ENCODE measurements around the gene SLC38A8. TPM values are rescaled to one million over a fixed set of nuclear protein-coding genes. Genes with fewer than 3 reads are reported as not detected.
A peak's percentile ranks its signal among the peaks of the same experiment; 100 is the strongest.

The SLC38A8 gene
- not detected in 2 replicates for total RNA-seq (2014; rRNA removed; shearing (Covaris generic))

DNA sequence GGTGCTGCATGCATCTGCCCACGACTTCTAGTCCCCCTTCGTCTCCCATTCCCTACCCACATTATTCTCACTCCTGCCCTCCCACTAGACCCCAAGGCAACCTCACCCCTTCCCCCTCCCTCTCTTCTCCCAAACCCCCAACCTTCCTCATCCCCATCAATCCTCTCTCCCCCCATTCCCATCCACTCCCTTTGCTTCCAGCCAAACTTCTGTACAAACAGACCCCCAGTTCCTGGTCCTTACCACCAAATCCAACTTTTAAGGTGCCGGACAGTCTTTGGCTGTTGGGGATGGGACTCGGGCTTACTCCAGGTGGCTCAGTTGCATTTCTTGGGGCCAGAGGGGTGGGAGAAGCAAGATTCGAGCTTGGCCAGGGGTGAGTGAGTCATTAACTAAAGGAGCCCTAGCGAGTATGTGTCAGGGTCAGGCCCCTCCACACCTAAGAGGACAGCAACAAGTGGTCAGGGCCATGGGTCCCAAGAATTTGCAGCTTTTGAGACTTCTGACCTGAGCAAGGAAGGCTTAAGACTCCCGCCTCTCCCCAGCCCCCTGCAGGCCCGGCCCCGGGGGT lies at the start of gene SLC38A8:
Gene SLC38A8, minus strand, starts transcription at position 488 of the 571 bp plus-strand sequence. CDS start 638 bp downstream, outside the sequence.
- no peak for DNase-seq

DNA sequence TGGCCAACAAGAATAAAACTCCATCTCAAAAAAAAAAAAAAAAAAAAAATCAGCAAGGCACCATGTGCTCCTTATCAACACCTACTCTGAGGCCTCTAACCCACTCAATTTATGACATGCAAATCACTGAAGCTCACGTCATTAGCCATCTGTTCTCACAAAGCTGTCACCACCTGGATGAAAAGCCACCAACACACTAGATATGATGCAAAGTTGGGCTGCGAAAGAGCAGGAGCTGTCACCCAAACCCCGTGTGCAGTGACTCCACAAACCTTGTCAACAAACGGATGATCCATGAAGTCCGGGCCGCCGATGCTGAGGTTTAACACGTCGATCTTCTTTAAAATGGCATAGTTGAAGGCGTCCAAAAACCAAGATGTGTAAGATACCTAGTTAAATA lies 48.9 kb upstream of the SLC38A8 start:
- DNase-seq = no peak
- no peak overlapping the region for H3K4me3 ChIP-seq (ENCODE audit: insufficient read depth, low read depth, low read length)
- peaks cover 36% of the 10 kb centered on the region for H3K36me3 ChIP-seq (replicated peaks; ENCODE audit: control insufficient read depth, insufficient read depth, low read length)
- no peaks in the 10 kb centered on the region for H3K27me3 ChIP-seq (ENCODE audit: control insufficient read depth, insufficient read depth, low read length)

More for the DNA sequence above, at the start of gene SLC38A8:
- no peak within 1 kb of the TSS for H3K4me3 ChIP-seq (ENCODE audit: insufficient read depth, low read depth, low read length)
- no peaks in the 10 kb centered on the region for H3K27me3 ChIP-seq (ENCODE audit: control insufficient read depth, insufficient read depth, low read length)
- no peaks in the 10 kb centered on the region for H3K36me3 ChIP-seq (replicated peaks; ENCODE audit: control insufficient read depth, insufficient read depth, low read length)

DNA sequence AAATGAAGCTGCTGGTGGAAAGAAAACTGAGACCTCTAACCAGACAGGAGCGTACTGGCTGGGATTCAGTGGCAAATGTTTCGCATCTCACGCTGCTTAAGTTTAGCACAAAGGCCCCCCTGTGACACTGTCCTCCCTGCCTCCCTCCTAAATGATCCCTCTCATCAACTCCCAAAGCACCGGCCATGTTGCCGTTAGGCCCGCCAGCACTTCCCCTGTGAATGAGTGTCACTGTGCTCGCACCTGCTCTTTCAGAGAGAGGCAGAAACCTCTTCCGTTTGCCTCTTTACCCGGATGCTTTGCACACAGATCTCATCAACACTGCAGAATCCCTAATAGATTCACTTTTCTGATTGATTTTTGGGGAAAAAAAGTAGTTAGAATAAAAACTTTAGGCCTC lies 47.6 kb upstream of the SLC38A8 start:
- no peaks in the 10 kb centered on the region for H3K27me3 ChIP-seq (ENCODE audit: control insufficient read depth, insufficient read depth, low read length)
- no peak for DNase-seq
- no peak overlapping the region for H3K4me3 ChIP-seq (ENCODE audit: insufficient read depth, low read depth, low read length)
- peaks cover 34% of the 10 kb centered on the region for H3K36me3 ChIP-seq (replicated peaks; ENCODE audit: control insufficient read depth, insufficient read depth, low read length)

DNA sequence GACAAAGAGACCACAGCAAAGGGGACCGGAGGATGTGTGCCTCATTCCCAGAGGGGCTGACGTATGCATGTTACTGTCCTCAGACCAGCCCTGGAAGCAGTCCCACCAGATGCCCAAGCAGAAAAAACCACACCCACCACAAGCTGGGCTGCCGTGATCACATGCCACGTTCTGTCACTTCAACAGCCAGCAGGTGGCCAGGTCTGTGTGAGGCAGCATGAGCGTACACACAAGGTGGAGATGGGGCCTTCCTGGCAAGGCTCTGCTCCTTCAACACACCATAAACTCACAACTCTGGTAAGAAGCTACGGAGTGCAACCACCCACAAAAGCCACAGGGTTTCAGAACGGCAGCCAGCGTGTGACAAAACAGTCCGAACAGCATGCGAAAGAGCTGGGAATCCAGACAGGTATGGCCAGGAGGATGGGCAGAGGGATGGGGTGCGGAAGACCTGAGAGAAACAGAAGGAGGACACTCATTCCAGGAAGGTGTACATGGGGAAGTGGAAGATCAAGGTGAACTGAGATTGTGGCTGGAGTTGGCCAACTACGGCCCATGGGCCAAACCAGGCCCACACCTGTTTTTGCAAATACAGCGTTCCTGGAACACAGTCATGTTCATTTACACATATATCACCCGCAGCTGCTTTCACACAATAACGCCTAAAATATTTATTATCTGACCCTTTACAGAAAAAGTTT lies 46.2 kb upstream of the SLC38A8 start:
- H3K36me3 ChIP-seq (replicated peaks; ENCODE audit: control insufficient read depth, insufficient read depth, low read length) = peaks cover 36% of the 10 kb centered on the region
- no peaks in the 10 kb centered on the region for H3K27me3 ChIP-seq (ENCODE audit: control insufficient read depth, insufficient read depth, low read length)
- H3K4me3 ChIP-seq (ENCODE audit: insufficient read depth, low read depth, low read length) = no peak overlapping the region
- no peak for DNase-seq

DNA sequence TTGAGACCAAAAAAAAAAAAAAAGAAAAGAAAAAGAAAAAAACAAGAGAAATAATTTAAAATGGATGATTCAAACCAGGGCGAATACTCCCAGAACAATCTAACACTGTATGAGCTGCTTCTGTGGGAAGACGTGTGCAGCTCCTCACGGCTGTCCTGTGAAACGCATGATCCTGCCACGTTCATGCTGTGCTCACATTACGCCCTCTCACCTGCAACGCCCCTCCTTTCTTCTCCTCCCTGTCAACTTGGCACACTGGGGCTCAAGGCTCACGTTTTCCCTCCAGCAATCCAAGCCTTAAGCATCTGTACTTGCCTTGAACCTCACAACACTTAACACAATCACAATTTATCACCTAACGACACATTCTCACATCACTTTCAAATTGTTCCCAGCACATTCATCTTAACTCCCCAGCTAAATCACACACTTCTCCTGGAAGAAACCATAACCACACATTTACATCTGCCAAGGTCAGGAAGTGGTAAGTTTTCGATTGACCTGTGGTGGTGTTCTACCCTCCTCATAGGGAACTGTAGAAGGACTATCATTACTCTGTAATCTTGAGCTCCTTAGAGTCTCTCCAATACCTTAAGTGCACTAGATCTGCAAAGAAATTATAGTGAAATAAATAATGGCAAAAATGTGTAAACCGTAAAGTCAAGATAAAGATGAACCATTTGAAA lies 45.0 kb upstream of the SLC38A8 start:
- H3K27me3 ChIP-seq (ENCODE audit: control insufficient read depth, insufficient read depth, low read length) = no peaks in the 10 kb centered on the region
- no peak for DNase-seq
- H3K4me3 ChIP-seq (ENCODE audit: insufficient read depth, low read depth, low read length) = no peak overlapping the region
- peaks cover 26% of the 10 kb centered on the region for H3K36me3 ChIP-seq (replicated peaks; ENCODE audit: control insufficient read depth, insufficient read depth, low read length)

DNA sequence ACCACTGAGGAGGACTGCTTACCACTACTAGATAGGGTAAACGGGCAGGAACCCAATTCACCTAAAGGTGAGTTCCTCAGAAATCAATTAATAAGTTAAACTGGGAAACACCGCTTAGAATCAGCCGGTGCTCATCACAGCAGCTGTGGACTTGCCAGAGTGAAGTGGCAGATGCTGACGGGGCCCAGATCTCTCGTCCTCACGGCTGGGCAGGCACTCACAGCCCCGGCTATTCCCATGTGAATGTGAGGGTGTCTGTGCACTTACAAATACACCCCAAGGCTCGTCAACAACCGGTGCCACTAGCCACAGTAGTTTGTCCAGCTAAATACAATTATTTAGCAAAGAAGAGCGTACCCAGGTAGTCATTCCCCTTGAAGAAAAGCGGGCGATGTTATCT lies 44.4 kb upstream of the SLC38A8 start:
- peaks cover 23% of the 10 kb centered on the region for H3K36me3 ChIP-seq (replicated peaks; ENCODE audit: control insufficient read depth, insufficient read depth, low read length)

DNA sequence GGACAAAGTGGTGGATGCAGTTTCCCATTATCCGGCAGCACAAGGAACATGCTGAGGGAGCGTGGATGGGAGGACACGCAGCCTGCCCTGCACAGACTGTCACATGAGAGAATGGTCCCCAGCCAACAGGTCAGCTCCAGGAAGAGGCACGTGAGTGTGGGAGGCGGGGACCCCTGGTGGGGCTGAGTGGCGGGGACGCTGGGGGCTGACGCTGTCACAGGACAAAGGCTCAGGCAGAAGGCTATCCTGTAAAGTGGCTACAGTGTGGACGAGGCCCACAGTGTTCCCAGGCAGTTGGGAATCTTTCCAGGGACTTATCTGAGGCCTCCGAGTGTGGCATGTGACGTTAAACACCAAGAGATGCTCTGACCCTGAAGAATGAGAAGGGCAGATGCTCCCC lies 43.7 kb upstream of the SLC38A8 start:
- no peak for DNase-seq
- Histone ChIP-seq H3K27me3 (ENCODE audit: control insufficient read depth, insufficient read depth, low read length) (no peaks in the 10 kb centered on the region), H3K36me3 (replicated peaks; ENCODE audit: control insufficient read depth, insufficient read depth, low read length) (peaks cover 25% of the 10 kb centered on the region), H3K4me3 (ENCODE audit: insufficient read depth, low read depth, low read length) (no peak overlapping the region)

More for the DNA sequence above, 44.4 kb upstream of the SLC38A8 start:
- Histone ChIP-seq H3K27me3 (ENCODE audit: control insufficient read depth, insufficient read depth, low read length) (no peaks in the 10 kb centered on the region), H3K4me3 (ENCODE audit: insufficient read depth, low read depth, low read length) (no peak overlapping the region)
- no peak for DNase-seq

DNA sequence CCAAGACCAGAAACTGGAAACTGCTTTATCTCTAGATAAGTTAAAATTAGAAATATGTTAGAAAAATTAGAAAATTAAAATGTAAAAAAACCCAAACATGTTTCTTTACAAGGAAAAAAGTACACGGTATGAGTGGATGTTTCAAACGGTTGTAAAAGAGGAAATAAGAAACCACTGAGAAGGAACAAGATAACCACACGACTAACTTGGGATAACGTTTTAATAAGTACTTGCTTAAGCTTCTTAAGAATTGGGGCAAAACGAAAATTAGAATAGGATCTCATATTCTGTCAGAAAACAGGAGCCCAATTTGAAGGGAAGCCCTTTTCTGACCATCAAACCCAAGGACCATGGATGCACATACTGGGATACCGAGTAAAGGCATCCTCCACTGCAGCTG lies 43.2 kb upstream of the SLC38A8 start:
- H3K27me3 ChIP-seq (ENCODE audit: control insufficient read depth, insufficient read depth, low read length) = no peaks in the 10 kb centered on the region
- H3K36me3 ChIP-seq (replicated peaks; ENCODE audit: control insufficient read depth, insufficient read depth, low read length) = peaks cover 26% of the 10 kb centered on the region
- no peak overlapping the region for H3K4me3 ChIP-seq (ENCODE audit: insufficient read depth, low read depth, low read length)
- no peak for DNase-seq

DNA sequence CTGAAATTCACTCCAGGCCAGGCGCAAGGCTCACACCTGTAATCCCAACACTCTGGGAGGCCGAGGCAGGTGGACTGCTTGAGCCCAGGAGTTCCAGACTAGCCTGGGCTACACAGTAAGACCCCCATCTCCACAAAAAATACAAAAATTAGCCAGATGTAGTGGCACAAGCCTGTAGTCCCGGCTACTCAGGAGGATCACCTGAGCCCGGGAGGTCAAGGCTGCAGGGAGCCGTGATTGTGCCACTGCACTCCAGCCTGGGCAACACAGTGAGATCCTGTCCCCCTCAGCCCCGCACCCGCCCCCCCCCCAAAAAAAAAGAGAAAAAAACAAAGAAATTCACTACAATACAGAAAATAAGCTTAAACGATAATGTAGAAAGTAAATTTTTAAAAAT lies 42.7 kb upstream of the SLC38A8 start:
- no peak for DNase-seq
- Histone ChIP-seq H3K27me3 (ENCODE audit: control insufficient read depth, insufficient read depth, low read length) (no peaks in the 10 kb centered on the region), H3K36me3 (replicated peaks; ENCODE audit: control insufficient read depth, insufficient read depth, low read length) (peaks cover 29% of the 10 kb centered on the region), H3K4me3 (ENCODE audit: insufficient read depth, low read depth, low read length) (no peak overlapping the region)

DNA sequence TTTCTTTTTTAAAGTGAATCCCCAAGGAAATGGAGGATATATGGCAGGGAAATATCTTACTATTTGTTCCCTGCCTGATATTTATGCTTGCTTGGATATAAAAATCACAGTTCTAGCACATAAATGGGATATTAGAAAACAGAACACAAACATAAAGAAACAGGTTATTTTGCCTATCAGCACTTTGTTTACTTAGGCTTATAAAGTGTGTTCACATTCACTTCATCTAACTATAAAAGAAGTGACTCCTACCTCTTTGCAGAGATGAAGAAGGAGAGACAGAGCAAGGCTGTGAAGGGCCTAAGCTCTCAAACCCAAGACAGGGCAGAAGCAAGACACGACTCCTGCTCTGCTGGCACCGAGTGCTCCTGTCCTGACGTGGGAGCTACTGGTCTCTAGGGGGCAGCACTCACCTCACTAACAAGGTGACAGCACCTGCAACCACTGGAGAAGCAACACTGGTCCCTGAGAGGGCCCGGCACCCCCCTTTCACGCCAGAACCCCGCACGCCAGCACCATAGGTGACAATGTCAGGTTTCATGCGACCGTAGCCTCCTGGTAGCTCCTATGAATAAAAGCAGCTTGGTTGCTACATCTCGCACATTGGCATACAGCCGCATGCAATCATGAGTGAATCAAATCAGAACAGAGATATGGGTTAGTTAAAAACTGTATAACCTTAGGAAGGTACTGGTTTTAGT lies 42.1 kb upstream of the SLC38A8 start:
- H3K4me3 ChIP-seq (ENCODE audit: insufficient read depth, low read depth, low read length) = no peak overlapping the region
- no peaks in the 10 kb centered on the region for H3K27me3 ChIP-seq (ENCODE audit: control insufficient read depth, insufficient read depth, low read length)
- peaks cover 27% of the 10 kb centered on the region for H3K36me3 ChIP-seq (replicated peaks; ENCODE audit: control insufficient read depth, insufficient read depth, low read length)
- DNase-seq = peak; percentile 92

DNA sequence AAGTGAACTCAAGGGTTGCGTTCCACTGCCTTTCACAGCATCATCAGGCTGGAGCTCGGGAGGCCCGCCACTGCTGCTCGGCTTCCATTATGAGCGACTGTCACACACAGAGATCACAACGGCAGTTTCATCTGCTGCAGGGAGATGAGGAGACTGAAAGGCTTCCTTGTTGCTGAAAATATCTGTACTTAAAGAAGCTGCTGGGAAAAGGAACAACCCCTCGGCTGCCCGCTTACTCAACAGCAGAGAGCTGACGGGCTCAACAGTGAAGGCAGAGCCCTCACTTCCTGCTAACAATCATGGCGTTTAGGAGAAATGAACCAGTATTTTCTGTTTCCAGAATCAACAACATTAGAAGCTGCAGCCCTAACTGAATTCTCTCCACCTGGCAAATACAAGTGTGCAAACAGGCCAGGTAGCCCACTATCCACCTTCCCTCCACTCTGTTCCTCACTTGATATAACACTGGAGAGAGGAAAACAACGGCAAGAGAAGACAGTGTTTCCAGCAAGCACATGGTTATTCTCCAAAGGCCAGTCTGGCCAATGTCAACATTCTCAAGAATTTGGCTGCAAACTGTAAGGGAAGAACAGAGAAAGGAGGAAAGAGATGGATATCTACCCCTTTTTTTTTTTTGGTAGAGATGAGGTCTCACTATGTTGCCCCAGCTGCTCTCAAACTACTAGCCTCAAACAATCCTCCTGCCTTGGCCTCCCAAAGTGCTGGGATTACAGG lies 40.4 kb upstream of the SLC38A8 start:
- DNase-seq = no peak
- peaks cover 20% of the 10 kb centered on the region for H3K36me3 ChIP-seq (replicated peaks; ENCODE audit: control insufficient read depth, insufficient read depth, low read length)

DNA sequence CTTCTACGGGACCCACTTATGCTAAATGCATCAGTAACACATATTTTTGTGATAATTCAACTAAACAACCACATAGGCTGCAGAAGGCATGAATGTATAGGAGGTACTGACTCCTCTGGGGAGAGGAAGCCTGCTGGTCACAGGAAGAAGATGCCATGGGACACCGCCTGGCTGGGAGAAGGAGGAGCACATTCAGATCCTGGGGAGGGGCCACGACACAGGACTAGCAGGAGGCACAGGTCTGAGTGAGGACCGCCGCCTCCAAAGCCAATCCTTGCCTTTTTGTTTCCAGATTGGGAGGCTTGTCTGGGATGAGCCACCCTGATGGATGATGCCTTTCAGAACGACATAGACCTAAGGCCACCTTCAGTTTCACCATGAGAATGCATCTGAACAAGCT lies 39.5 kb upstream of the SLC38A8 start:
- Histone ChIP-seq H3K27me3 (ENCODE audit: control insufficient read depth, insufficient read depth, low read length) (no peaks in the 10 kb centered on the region), H3K4me3 (ENCODE audit: insufficient read depth, low read depth, low read length) (no peak overlapping the region), H3K36me3 (replicated peaks; ENCODE audit: control insufficient read depth, insufficient read depth, low read length) (peaks cover 16% of the 10 kb centered on the region)
- DNase-seq = peak; percentile 54

More for the DNA sequence above, 40.4 kb upstream of the SLC38A8 start:
- Histone ChIP-seq H3K4me3 (ENCODE audit: insufficient read depth, low read depth, low read length) (no peak overlapping the region), H3K27me3 (ENCODE audit: control insufficient read depth, insufficient read depth, low read length) (no peaks in the 10 kb centered on the region)

DNA sequence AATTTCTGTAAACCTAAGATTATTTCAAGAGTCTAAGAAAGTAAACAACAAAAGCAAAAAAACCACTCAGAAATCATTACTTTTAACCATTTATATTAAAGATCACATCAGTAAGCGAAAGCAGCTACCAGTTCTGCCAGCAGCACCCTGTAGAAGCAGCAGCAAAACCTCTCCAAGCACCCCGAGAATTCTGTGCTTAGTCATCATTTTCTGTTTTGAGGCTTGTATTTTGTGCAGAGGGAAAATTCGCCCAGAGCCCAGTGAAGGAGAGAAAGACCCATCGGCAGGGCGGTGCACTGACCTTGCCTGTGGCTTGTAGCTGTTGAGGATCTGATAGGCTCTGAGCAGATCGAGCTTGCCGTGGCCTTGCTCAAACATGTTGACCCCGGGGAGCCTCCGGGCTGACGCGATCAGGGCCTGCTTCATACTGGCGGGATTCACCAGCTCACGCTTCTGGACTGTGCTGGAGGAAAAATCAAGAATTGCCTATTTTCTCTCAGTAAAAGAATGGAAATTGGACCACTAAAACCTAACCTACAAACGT lies 38.9 kb upstream of the SLC38A8 start:
- H3K4me3 ChIP-seq (ENCODE audit: insufficient read depth, low read depth, low read length) = no peak overlapping the region
- no peaks in the 10 kb centered on the region for H3K27me3 ChIP-seq (ENCODE audit: control insufficient read depth, insufficient read depth, low read length)
- peaks cover 10% of the 10 kb centered on the region for H3K36me3 ChIP-seq (replicated peaks; ENCODE audit: control insufficient read depth, insufficient read depth, low read length)
- DNase-seq = no peak

DNA sequence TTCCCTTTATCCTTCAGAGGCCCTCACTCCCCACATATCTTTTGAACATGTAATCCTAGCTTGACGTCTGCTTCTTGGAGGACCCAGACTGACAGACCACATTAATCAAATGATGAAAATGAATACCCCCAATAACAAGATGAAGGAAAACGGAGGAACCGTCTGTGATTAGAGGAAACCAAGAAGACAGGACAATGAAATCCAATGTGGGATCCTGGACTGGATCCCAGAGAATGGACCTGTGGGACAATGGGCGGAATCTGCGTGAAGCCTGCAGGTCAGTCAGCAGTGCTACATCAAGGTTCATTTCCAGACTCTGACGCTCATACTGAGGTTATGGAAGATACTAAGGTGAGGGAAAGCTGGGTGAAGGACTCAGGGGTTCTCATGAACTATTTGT lies 38.2 kb upstream of the SLC38A8 start:
- Histone ChIP-seq H3K36me3 (replicated peaks; ENCODE audit: control insufficient read depth, insufficient read depth, low read length) (peaks cover 10% of the 10 kb centered on the region), H3K4me3 (ENCODE audit: insufficient read depth, low read depth, low read length) (no peak overlapping the region), H3K27me3 (ENCODE audit: control insufficient read depth, insufficient read depth, low read length) (no peaks in the 10 kb centered on the region)
- DNase-seq = no peak
